Measurements from ENCODE around the gene OR5K2.

OR5K2 gene

DNA sequence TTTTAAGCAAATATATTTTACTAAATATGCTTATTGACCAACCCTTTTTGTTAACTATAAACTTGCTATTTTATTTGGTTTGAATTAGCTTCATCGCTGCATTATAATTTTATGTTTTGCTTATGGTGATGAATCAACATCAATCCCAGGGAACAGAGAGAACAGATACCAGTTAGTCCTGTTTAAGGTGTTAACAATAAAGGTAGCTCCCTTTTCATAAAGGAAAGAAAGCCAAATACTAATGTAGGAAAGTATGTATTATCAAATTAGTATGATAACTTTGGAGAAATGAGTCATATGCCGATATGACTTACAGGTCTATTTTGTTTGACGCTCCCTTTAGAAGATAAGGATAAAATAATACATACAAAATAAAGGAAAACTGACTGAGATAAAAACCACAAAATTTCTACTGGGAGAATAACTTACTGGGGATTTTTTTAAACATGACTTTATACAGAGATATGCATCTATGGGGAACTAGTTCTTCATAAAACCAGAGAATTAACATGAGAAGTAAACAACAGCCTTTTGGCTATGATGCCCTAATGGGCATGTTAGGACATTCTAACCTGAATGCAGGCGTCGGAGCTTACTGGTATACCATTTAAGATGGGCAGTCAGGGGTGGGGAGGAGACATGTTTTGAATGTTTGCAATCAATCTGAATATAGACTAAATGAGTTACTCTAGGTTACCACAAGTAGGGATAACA, 4.5 kb downstream of the OR5K2 start:
- no peak for TF ChIP-seq FOXP2 (optimal IDR thresholded peaks at IDR 0.05; ENCODE audit: borderline replicate concordance, extremely low read depth, extremely low read length, insufficient read depth)
- TF ChIP-seq, protein P1, sequence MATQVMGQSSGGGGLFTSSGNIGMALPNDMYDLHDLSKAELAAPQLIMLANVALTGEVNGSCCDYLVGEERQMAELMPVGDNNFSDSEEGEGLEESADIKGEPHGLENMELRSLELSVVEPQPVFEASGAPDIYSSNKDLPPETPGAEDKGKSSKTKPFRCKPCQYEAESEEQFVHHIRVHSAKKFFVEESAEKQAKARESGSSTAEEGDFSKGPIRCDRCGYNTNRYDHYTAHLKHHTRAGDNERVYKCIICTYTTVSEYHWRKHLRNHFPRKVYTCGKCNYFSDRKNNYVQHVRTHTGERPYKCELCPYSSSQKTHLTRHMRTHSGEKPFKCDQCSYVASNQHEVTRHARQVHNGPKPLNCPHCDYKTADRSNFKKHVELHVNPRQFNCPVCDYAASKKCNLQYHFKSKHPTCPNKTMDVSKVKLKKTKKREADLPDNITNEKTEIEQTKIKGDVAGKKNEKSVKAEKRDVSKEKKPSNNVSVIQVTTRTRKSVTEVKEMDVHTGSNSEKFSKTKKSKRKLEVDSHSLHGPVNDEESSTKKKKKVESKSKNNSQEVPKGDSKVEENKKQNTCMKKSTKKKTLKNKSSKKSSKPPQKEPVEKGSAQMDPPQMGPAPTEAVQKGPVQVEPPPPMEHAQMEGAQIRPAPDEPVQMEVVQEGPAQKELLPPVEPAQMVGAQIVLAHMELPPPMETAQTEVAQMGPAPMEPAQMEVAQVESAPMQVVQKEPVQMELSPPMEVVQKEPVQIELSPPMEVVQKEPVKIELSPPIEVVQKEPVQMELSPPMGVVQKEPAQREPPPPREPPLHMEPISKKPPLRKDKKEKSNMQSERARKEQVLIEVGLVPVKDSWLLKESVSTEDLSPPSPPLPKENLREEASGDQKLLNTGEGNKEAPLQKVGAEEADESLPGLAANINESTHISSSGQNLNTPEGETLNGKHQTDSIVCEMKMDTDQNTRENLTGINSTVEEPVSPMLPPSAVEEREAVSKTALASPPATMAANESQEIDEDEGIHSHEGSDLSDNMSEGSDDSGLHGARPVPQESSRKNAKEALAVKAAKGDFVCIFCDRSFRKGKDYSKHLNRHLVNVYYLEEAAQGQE (IDR thresholded peaks at IDR 0.05; ENCODE audit: insufficient read depth in 1 of 2, low read depth in 2 of 2, low read length in 2 of 2) = no peak
- TF ChIP-seq TAF1 (IDR thresholded peaks at IDR 0.05; ENCODE audit: borderline replicate concordance, insufficient read depth, low read length) = no peak
- no peak for TF ChIP-seq POLR2AphosphoS5 (IDR thresholded peaks at IDR 0.05; ENCODE audit: low read depth, low read length)
- no peak for TF ChIP-seq SIN3A (IDR thresholded peaks at IDR 0.05; ENCODE audit: borderline replicate concordance, insufficient read depth, low read length)

DNA sequence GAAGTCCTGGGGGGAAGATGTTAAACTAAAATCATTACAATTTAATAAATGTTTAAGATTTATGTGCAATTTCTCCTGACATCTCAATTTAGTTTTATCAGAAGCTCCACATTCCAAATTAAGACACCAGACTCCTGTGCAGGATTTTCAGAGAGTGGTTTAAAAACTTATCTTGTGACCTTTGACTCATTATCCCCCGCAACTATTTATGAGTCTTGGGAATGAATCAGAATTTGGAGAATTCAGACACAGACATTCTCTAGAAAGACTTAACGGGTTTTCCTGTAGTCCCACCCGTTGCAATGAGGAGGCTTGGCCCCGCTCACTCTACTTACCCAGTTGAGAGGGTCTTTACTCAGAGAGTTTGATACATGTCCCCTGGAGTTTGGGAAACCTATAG, 7.1 kb downstream of the OR5K2 start:
- TF ChIP-seq, protein P1 (IDR thresholded peaks at IDR 0.05; ENCODE audit: insufficient read depth in 1 of 2, low read depth in 2 of 2, low read length in 2 of 2) = no peak
- TF ChIP-seq FOXP2 (optimal IDR thresholded peaks at IDR 0.05; ENCODE audit: borderline replicate concordance, extremely low read depth, extremely low read length, insufficient read depth) = no peak
- TF ChIP-seq SIN3A (IDR thresholded peaks at IDR 0.05; ENCODE audit: borderline replicate concordance, insufficient read depth, low read length) = no peak
- no peak for TF ChIP-seq POLR2AphosphoS5 (IDR thresholded peaks at IDR 0.05; ENCODE audit: low read depth, low read length)
- TF ChIP-seq TAF1 (IDR thresholded peaks at IDR 0.05; ENCODE audit: borderline replicate concordance, insufficient read depth, low read length) = no peak

DNA sequence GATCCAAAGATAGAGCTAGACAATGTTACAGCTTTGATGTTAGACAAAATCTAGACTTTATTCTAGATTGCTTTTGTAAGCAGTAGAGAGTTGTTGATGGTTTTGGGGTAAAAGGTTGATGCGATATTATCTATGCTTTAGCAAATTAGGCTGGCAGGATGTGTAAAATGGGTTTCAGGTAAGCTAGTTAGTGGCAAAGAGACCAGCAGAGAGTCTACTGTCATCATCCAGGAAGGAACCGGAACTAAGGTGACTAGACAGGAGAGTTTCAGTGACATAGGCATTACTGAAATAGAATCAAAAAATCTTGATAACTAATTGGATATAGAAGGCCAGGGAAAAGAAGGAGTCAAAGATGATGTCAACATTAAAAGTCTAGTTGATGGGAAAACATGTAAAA, 11.1 kb downstream of the OR5K2 start:
- TF ChIP-seq POLR2AphosphoS5 (IDR thresholded peaks at IDR 0.05; ENCODE audit: low read depth, low read length) (no peak), FOXP2 (optimal IDR thresholded peaks at IDR 0.05; ENCODE audit: borderline replicate concordance, extremely low read depth, extremely low read length, insufficient read depth) (no peak), TAF1 (IDR thresholded peaks at IDR 0.05; ENCODE audit: borderline replicate concordance, insufficient read depth, low read length) (no peak), SIN3A (IDR thresholded peaks at IDR 0.05; ENCODE audit: borderline replicate concordance, insufficient read depth, low read length) (no peak)
- TF ChIP-seq, protein P1 (IDR thresholded peaks at IDR 0.05; ENCODE audit: insufficient read depth in 1 of 2, low read depth in 2 of 2, low read length in 2 of 2) = no peak

DNA sequence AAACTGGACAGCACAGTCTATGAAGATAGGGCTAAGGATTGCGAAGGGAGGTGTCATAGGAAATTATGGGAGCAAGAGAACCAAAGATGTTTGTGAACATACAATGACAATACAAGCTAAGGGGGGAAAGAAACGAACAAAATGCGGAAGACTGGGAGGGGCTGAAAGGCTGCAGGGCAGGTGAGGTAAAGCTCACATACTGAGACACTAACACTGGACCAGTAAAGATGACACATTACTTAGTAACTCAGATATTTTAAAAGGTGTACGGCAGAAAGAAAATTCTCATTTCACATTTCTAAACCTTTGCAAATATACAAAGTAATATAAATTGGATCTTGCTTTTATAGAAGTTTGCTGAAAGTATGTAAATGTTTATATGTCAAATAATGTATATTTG, 15.1 kb downstream of the OR5K2 start:
- TF ChIP-seq TAF1 (IDR thresholded peaks at IDR 0.05; ENCODE audit: borderline replicate concordance, insufficient read depth, low read length) = no peak
- TF ChIP-seq SIN3A (IDR thresholded peaks at IDR 0.05; ENCODE audit: borderline replicate concordance, insufficient read depth, low read length) = no peak
- no peak for TF ChIP-seq FOXP2 (optimal IDR thresholded peaks at IDR 0.05; ENCODE audit: borderline replicate concordance, extremely low read depth, extremely low read length, insufficient read depth)
- TF ChIP-seq, protein P1 (IDR thresholded peaks at IDR 0.05; ENCODE audit: insufficient read depth in 1 of 2, low read depth in 2 of 2, low read length in 2 of 2) = no peak
- no peak for TF ChIP-seq POLR2AphosphoS5 (IDR thresholded peaks at IDR 0.05; ENCODE audit: low read depth, low read length)

Data from PFSK-1 (cell line).